Kidney (tissue), 14 donors: ENCODE data around the gene CD58. TPM values are rescaled to one million over a fixed set of nuclear protein-coding genes. Genes with fewer than 3 reads are reported as not detected.

Experiments
- DNase-seq, 5 donors: peaks; one replicate each; pipeline ENCODE4 v3.0.0-alpha.2; 2013 to 2020
- FAIRE-seq: peaks from 2 replicates; lab custom pipeline; 2012; peaks lifted over from hg19 to GRCh38; lab: Jason Lieb, UNC
- H3K27ac ChIP-seq, 2 donors: one replicate each; pipeline ENCODE4 v1.7.0; 2013; ENCODE audit warnings: low read depth in 2 of 2, low read length in 2 of 2, inconsistent platforms in 1 of 2
- H3K27me3 ChIP-seq: one replicate; pipeline ENCODE4 v1.7.1; 2013; ENCODE audit warnings: low read length, inconsistent platforms; ENCODE audit not compliant: control insufficient read depth, insufficient read depth
- H3K36me3 ChIP-seq, 3 donors: one replicate each; pipeline versions ENCODE4 v1.7.0 to v1.7.1; 2013; ENCODE audit warnings: low read length in 3 of 3, control low read depth in 1 of 3, inconsistent platforms in 1 of 3; ENCODE audit not compliant: insufficient read depth in 3 of 3, control insufficient read depth in 2 of 3
- H3K4me1 ChIP-seq, 3 donors: one replicate each; pipeline versions ENCODE4 v1.7.0 to v1.7.1; 2013; ENCODE audit warnings: low read length in 3 of 3, inconsistent platforms in 1 of 3, low read depth in 1 of 3; ENCODE audit not compliant: control insufficient read depth in 2 of 3, insufficient read depth in 2 of 3
- H3K4me3 ChIP-seq, 3 donors: one replicate each; pipeline versions ENCODE4 v1.7.0 to v1.8.1; 2013; ENCODE audit warnings: low read length in 3 of 3, control low read depth in 1 of 3, inconsistent platforms in 1 of 3
- H3K9ac ChIP-seq, 3 donors: one replicate each; pipeline versions ENCODE4 v1.7.0 to v1.7.1; 2013; ENCODE audit warnings: low read length in 3 of 3, control low read depth in 1 of 3, inconsistent platforms in 1 of 3
- H3K9me3 ChIP-seq, 3 donors: one replicate each; pipeline versions ENCODE4 v1.7.0 to v1.7.1; 2013; ENCODE audit warnings: low read length in 3 of 3, control low read depth in 1 of 3, inconsistent platforms in 1 of 3; ENCODE audit not compliant: control insufficient read depth in 2 of 3, insufficient read depth in 1 of 3
- intact Hi-C: fragments of 100-400 bp; cut with DNase I; formaldehyde crosslinking; loops from one replicate; pipeline ENCODE4 v1.11.1; 2022
- polyA plus RNA-seq: library from polyadenylated mRNA; stranded (reverse); fragments of 350-450 nt; fragmentation: Illumina TruSeq; extraction: RNeasy Lipid Tissue Mini Kit (QIAGEN cat#74804); gene quantifications from one replicate; pipeline ENCODE4 v1.2.3, GENCODE V29; 2014; ENCODE audit warnings: low read depth, low replicate concordance; ENCODE audit not compliant: insufficient read depth
- total RNA-seq: library from RNA; stranded (reverse); fragmentation: NEBNext Ultra II Directional; extraction: Animal tissue kit (Norgen Biotek cat#: 25700); gene quantifications from one replicate; pipeline ENCODE4 v1.2.1, GENCODE V29; 2021
- TF ChIP-seq, protein P1 (sequence below): IDR thresholded peaks from 3 replicates; pipeline ENCODE4 v1.5.1; 2012; ENCODE audit warnings: mild to moderate bottlenecking, moderate library complexity, borderline replicate concordance; ENCODE audit not compliant: insufficient read depth; ENCODE audit errors: extremely low read depth
- donor health status: control.
- donor health status: control.
- donor health status: control.
- donor health status: control.
- donor health status: control.
- donor health status: DM: yes; HTN: yes; CAD: no.
- donor health status: Normal renal cell carcinoma (clear cell type).

CD58 gene
- total and polyA plus RNA-seq, 2 donors from 2014 or later, result 27.4 to 36.6 TPM

DNA sequence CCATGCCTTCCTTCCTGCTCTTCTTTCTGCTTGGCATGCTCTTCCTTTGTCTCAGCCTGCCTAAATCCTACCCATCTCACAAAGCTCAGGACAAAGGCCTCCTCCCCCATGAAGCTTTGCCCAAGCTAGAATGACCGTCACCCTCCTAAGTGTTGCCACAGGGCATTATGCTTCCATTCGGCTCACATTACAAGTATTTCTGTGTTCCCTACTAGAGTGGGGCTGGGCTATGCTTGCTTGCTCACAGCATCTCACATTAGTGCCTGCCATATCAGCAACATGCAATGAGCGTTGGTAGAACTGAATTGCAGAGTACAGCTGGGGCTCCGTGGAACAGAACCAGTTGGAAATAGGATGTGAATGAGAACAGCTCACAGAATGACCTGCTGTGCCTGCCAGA is 82.8 kb downstream of the CD58 start:
- TF ChIP-seq, protein P1, sequence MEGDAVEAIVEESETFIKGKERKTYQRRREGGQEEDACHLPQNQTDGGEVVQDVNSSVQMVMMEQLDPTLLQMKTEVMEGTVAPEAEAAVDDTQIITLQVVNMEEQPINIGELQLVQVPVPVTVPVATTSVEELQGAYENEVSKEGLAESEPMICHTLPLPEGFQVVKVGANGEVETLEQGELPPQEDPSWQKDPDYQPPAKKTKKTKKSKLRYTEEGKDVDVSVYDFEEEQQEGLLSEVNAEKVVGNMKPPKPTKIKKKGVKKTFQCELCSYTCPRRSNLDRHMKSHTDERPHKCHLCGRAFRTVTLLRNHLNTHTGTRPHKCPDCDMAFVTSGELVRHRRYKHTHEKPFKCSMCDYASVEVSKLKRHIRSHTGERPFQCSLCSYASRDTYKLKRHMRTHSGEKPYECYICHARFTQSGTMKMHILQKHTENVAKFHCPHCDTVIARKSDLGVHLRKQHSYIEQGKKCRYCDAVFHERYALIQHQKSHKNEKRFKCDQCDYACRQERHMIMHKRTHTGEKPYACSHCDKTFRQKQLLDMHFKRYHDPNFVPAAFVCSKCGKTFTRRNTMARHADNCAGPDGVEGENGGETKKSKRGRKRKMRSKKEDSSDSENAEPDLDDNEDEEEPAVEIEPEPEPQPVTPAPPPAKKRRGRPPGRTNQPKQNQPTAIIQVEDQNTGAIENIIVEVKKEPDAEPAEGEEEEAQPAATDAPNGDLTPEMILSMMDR, result no peak
- Histone ChIP-seq H3K27ac (peak overlapping the region; percentile 71 to 77), H3K4me1 (peaks cover 4 to 61% (median 42%) of the 10 kb centered on the region in 3 donors), H3K9me3 (no peaks in the 10 kb centered on the region), H3K4me3 (no peak overlapping the region), H3K9ac (no peak overlapping the region), H3K36me3 (no peaks in the 10 kb centered on the region), H3K27me3 (no peaks in the 10 kb centered on the region)
- DNase-seq (peak in 3 of 5 donors; percentile 41 to 71 (median 61)), FAIRE-seq (no peak)
- intact Hi-C loops, result no loop called here

GRCh38 chr1:116487583-116487982 is 83.2 kb downstream of the CD58 start:
- Histone ChIP-seq H3K4me3 (no peak overlapping the region), H3K9me3 (no peaks in the 10 kb centered on the region), H3K4me1 (peaks cover 4 to 61% (median 39%) of the 10 kb centered on the region in 3 donors), H3K27me3 (no peaks in the 10 kb centered on the region), H3K9ac (no peak overlapping the region), H3K27ac (peak overlapping the region; percentile 71 to 77), H3K36me3 (no peaks in the 10 kb centered on the region)
- TF ChIP-seq, protein P1, result no peak
- intact Hi-C loops, result no loop called here
- FAIRE-seq (no peak), DNase-seq (no peak)

DNA sequence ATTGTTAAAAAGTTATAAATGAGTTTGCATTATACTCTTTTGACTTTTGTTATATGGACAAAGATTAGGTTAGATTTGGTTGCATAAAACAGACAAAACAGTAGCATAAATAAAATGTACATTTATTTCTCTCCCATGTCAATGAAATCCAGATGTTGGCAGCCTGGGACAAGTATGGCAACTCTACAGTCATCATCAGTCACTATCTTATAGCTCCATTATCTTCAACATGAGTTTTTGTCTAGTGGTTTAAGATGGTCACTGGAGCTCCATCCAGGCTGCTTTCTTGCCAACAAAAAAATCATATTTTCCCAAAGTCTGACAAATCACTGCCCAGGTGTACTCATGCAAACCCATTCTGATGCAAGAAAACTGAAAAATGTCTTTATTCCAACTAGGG is 83.8 kb downstream of the CD58 start:
- H3K27ac ChIP-seq, result no peak overlapping the region
- H3K4me3 ChIP-seq, result no peak overlapping the region
- TF ChIP-seq, protein P1, result no peak
- no peak overlapping the region for H3K9ac ChIP-seq
- intact Hi-C loops, result no loop called here
- H3K36me3 ChIP-seq, result no peaks in the 10 kb centered on the region
- peaks cover 4 to 61% (median 39%) of the 10 kb centered on the region in 3 donors for H3K4me1 ChIP-seq
- DNase-seq, result no peak
- H3K9me3 ChIP-seq, result no peaks in the 10 kb centered on the region
- H3K27me3 ChIP-seq, result no peaks in the 10 kb centered on the region
- FAIRE-seq, result no peak

GRCh38 chr1:116486424-116486823 is 84.4 kb downstream of the CD58 start:
- TF ChIP-seq, protein P1, result no peak
- intact Hi-C loops, result no loop called here
- H3K36me3 ChIP-seq, result no peaks in the 10 kb centered on the region
- no peak overlapping the region for H3K27ac ChIP-seq
- no peak overlapping the region for H3K9ac ChIP-seq
- FAIRE-seq, result no peak
- H3K4me3 ChIP-seq, result no peak overlapping the region
- H3K4me1 ChIP-seq, result peaks cover 4 to 55% (median 36%) of the 10 kb centered on the region in 3 donors
- no peaks in the 10 kb centered on the region for H3K27me3 ChIP-seq
- no peak for DNase-seq
- no peaks in the 10 kb centered on the region for H3K9me3 ChIP-seq
